ENCODE measurements around the gene SLIT1.
"Not testable (repeated sequence)": the region's sequence is repeated elsewhere in the genome, so short reads cannot be mapped to it uniquely, and the experiment has no call there.

Gene SLIT1

GRCh38 chr10:97042716-97043562 is 142.8 kb downstream of the SLIT1 start:
- DNase-seq (ENCODE audit: low read depth) = no peak

- no peak for DNase-seq (ENCODE audit: low read depth)
Observed at GRCh38 chr10:97042081-97042480, 143.7 kb downstream of the SLIT1 start.

GRCh38 chr10:97040706-97041105 is 145.1 kb downstream of the SLIT1 start:
- no peak for DNase-seq (ENCODE audit: low read depth)

- no peak for DNase-seq (ENCODE audit: low read depth)
Observed at GRCh38 chr10:97040248-97040584, 145.5 kb downstream of the SLIT1 start.

GRCh38 chr10:97039538-97040247 is 146.1 kb downstream of the SLIT1 start:
- no peak for DNase-seq (ENCODE audit: low read depth)

- no peak for DNase-seq (ENCODE audit: low read depth)
Observed at GRCh38 chr10:97038688-97039087, 147.1 kb downstream of the SLIT1 start.

GRCh38 chr10:97037365-97038361 is 148.1 kb downstream of the SLIT1 start:
- DNase-seq (ENCODE audit: low read depth) = no peak

GRCh38 chr10:97034958-97035769 is 150.6 kb downstream of the SLIT1 start:
- DNase-seq (ENCODE audit: low read depth) = no peak

GRCh38 chr10:97034301-97034700 is 151.5 kb downstream of the SLIT1 start:
- no peak for DNase-seq (ENCODE audit: low read depth)

- DNase-seq (ENCODE audit: low read depth) = not testable (repeated sequence)
Observed at GRCh38 chr10:97033841-97034240, 151.9 kb downstream of the SLIT1 start.

- no peak for DNase-seq (ENCODE audit: low read depth)
Observed at GRCh38 chr10:97032624-97033023, 153.1 kb downstream of the SLIT1 start.

- DNase-seq (ENCODE audit: low read depth) = no peak
Observed at GRCh38 chr10:97031459-97031858, 154.3 kb downstream of the SLIT1 start.

- DNase-seq (ENCODE audit: low read depth) = no peak
Observed at GRCh38 chr10:97030894-97031293, 154.9 kb downstream of the SLIT1 start.

GRCh38 chr10:97029271-97029670 is 156.5 kb downstream of the SLIT1 start:
- no peak for DNase-seq (ENCODE audit: low read depth)

- DNase-seq (ENCODE audit: low read depth) = no peak
Observed at GRCh38 chr10:97028832-97029178, 157.0 kb downstream of the SLIT1 start.

GRCh38 chr10:97028126-97028831 is 157.5 kb downstream of the SLIT1 start:
- DNase-seq (ENCODE audit: low read depth) = no peak

- DNase-seq (ENCODE audit: low read depth) = no peak
Observed at GRCh38 chr10:97025613-97026242, 160.0 kb downstream of the SLIT1 start.

- DNase-seq (ENCODE audit: low read depth) = no peak
Observed at GRCh38 chr10:97024168-97025073, 161.3 kb downstream of the SLIT1 start.
